ENCODE measurements around the gene P2RY8.
"Not testable (repeated sequence)": the region's sequence is repeated elsewhere in the genome, so short reads cannot be mapped to it uniquely, and the experiment has no call there.

P2RY8 gene

GRCh38 chrX:1537031-1537715 is at the start of gene P2RY8:
Gene P2RY8 (minus strand): TSS chrX:1537185. CDS start chrX:1466558, 70,627 bp downstream.
- peak; percentile 58 for DNase-seq (ENCODE audit: low read depth)

- no peak for DNase-seq (ENCODE audit: low read depth)
Measured at GRCh38 chrX:1584237-1585011, 47.4 kb upstream of the P2RY8 start.

- DNase-seq (ENCODE audit: low read depth) = no peak
Measured at GRCh38 chrX:1582686-1583437, 45.9 kb upstream of the P2RY8 start.

GRCh38 chrX:1581132-1581531 is 44.1 kb upstream of the P2RY8 start:
- peak; percentile 54 for DNase-seq (ENCODE audit: low read depth)

- DNase-seq (ENCODE audit: low read depth) = no peak
Measured at GRCh38 chrX:1578511-1579173, 41.7 kb upstream of the P2RY8 start.

GRCh38 chrX:1577845-1578244 is 40.9 kb upstream of the P2RY8 start:
- DNase-seq (ENCODE audit: low read depth) = no peak

- no peak for DNase-seq (ENCODE audit: low read depth)
Measured at GRCh38 chrX:1576201-1576992, 39.4 kb upstream of the P2RY8 start.

GRCh38 chrX:1574181-1574580 is 37.2 kb upstream of the P2RY8 start:
- DNase-seq (ENCODE audit: low read depth) = not testable (repeated sequence)

GRCh38 chrX:1564750-1565683 is 28.0 kb upstream of the P2RY8 start:
- DNase-seq (ENCODE audit: low read depth) = no peak

- not testable (repeated sequence) for DNase-seq (ENCODE audit: low read depth)
Measured at GRCh38 chrX:1564077-1564476, 27.1 kb upstream of the P2RY8 start.

GRCh38 chrX:1561164-1561563 is 24.2 kb upstream of the P2RY8 start:
- no peak for DNase-seq (ENCODE audit: low read depth)

GRCh38 chrX:1558761-1559468 is 21.9 kb upstream of the P2RY8 start:
- DNase-seq (ENCODE audit: low read depth) = no peak

- DNase-seq (ENCODE audit: low read depth) = not testable (repeated sequence)
Measured at GRCh38 chrX:1557442-1557841, 20.5 kb upstream of the P2RY8 start.

- DNase-seq (ENCODE audit: low read depth) = no peak
Measured at GRCh38 chrX:1555370-1555769, 18.4 kb upstream of the P2RY8 start.

- no peak for DNase-seq (ENCODE audit: low read depth)
Measured at GRCh38 chrX:1554469-1555210, 17.7 kb upstream of the P2RY8 start.

GRCh38 chrX:1551959-1552546 is 15.1 kb upstream of the P2RY8 start:
- DNase-seq (ENCODE audit: low read depth) = no peak

- DNase-seq (ENCODE audit: low read depth) = no peak
Measured at GRCh38 chrX:1546691-1547251, 9.8 kb upstream of the P2RY8 start.

- DNase-seq (ENCODE audit: low read depth) = no peak
Measured at GRCh38 chrX:1545776-1546408, 8.9 kb upstream of the P2RY8 start.

All from stimulated activated CD8-positive, alpha-beta memory T cell treated with anti-CD3 and anti-CD28 coated beads, Interleukin-15, amount 100 ng/mL, for 1 hour (primary cell).